GM23338 (cell line): ENCODE data around the gene DSEL. TPM values are rescaled to one million over a fixed set of nuclear protein-coding genes. Genes with fewer than 3 reads are reported as not detected.

Experiments
- ATAC-seq: fragments of 200-7000 bp; cut with Tn5 transposase; 3 replicates; pipeline ENCODE4 v1.9.1; 2020
- DNase-seq: peaks from one replicate; pipeline ENCODE4 v3.0.0-alpha.2; 2015; ENCODE audit warnings: low spot score
- H2AFZ ChIP-seq: fragments of 200-600 bp; sonication (generic); 2 replicates; pipeline ENCODE4 v1.8.0; 2016; ENCODE audit warnings: antibody characterized with exemption, mild to moderate bottlenecking, moderate library complexity
- H3F3A ChIP-seq: fragments of 200-600 bp; sonication (generic); replicated peaks from 2 replicates; pipeline ENCODE4 v1.8.0; 2017; ENCODE audit warnings: antibody characterized with exemption, mixed run types, low read depth
- H3K27ac ChIP-seq: fragments of 200-600 bp; sonication (generic); 2 replicates; pipeline ENCODE4 v1.6.1; 2016; ENCODE audit warnings: low read depth
- H3K27me3 ChIP-seq: fragments of 200-600 bp; sonication (generic); 2 replicates; pipeline ENCODE4 v1.8.0; 2016; ENCODE audit warnings: mild to moderate bottlenecking, mixed run types, moderate library complexity; ENCODE audit not compliant: insufficient read depth
- H3K36me3 ChIP-seq: fragments of 200-600 bp; sonication (generic); 2 replicates; pipeline ENCODE4 v1.8.0; 2016; ENCODE audit warnings: mild to moderate bottlenecking; ENCODE audit not compliant: insufficient read depth
- H3K4me1 ChIP-seq: fragments of 200-600 bp; sonication (generic); 2 replicates; pipeline ENCODE4 v1.8.0; 2016; ENCODE audit warnings: mild to moderate bottlenecking, moderate library complexity; ENCODE audit not compliant: insufficient read depth
- H3K4me2 ChIP-seq: fragments of 200-600 bp; sonication (generic); 2 replicates; pipeline ENCODE4 v1.7.1; 2017; ENCODE audit warnings: mixed run types
- H3K4me3 ChIP-seq: fragments of 200-600 bp; sonication (generic); 2 replicates; pipeline ENCODE4 v1.6.1; 2016; ENCODE audit warnings: mixed run types
- H3K79me2 ChIP-seq: fragments of 200-600 bp; sonication (generic); replicated peaks from 2 replicates; pipeline ENCODE4 v1.8.0; 2017; ENCODE audit warnings: mild to moderate bottlenecking; ENCODE audit not compliant: insufficient read depth
- H3K9me2 ChIP-seq: fragments of 200-600 bp; sonication (generic); 2 replicates; pipeline ENCODE4 v1.8.0; 2017; ENCODE audit not compliant: insufficient read depth
- H4K20me1 ChIP-seq: fragments of 200-600 bp; sonication (generic); replicated peaks from 2 replicates; pipeline ENCODE4 v1.8.0; 2017; ENCODE audit warnings: mild to moderate bottlenecking; ENCODE audit not compliant: insufficient read depth
- H3K27ac Mint-ChIP-seq: 2 replicates; pipeline ENCODE4 v1.8.0; 2020; ENCODE audit warnings: inconsistent platforms, mild to moderate bottlenecking, moderate library complexity, mixed read lengths
- H3K27me3 Mint-ChIP-seq: 3 replicates; pipeline ENCODE4 v1.8.0; 2022; ENCODE audit warnings: low read depth, mild to moderate bottlenecking, moderate library complexity, mixed read lengths, inconsistent platforms; ENCODE audit not compliant: insufficient read depth, poor library complexity
- H3K36me3 Mint-ChIP-seq: 3 replicates; pipeline ENCODE4 v1.8.0; 2021; ENCODE audit warnings: low read depth, mild to moderate bottlenecking, inconsistent platforms, moderate library complexity, mixed read lengths
- H3K4me1 Mint-ChIP-seq: 3 replicates; pipeline ENCODE4 v1.8.0; 2020; ENCODE audit warnings: mild to moderate bottlenecking, inconsistent platforms, mixed read lengths
- H3K4me3 Mint-ChIP-seq: 3 replicates; pipeline ENCODE4 v1.8.0; 2021; ENCODE audit warnings: moderate library complexity, mild to moderate bottlenecking, inconsistent platforms, mixed read lengths
- H3K9me3 Mint-ChIP-seq: 3 replicates; pipeline ENCODE4 v1.8.0; 2020; ENCODE audit warnings: moderate library complexity, mild to moderate bottlenecking, inconsistent platforms, mixed read lengths
- CREB1 ChIP-seq: fragments of 250-450 bp; sonication (Bioruptor Pico); IDR thresholded peaks from 2 replicates; pipeline ENCODE4 v1.5.0; 2020; ENCODE audit warnings: low read depth, mild to moderate bottlenecking, moderate library complexity
- ETS1 ChIP-seq: IDR thresholded peaks from 2 replicates; pipeline ENCODE4 v1.6.1; 2016; ENCODE audit warnings: antibody characterized with exemption
- EZH2 ChIP-seq: fragments of 200-600 bp; sonication (generic); IDR thresholded peaks from one replicate; pipeline ENCODE4 v1.8.0; 2017; ENCODE audit warnings: antibody characterized with exemption, mild to moderate bottlenecking, low read depth; ENCODE audit not compliant: unreplicated experiment
- EZH2phosphoT487 ChIP-seq: fragments of 200-600 bp; sonication (generic); IDR thresholded peaks from one replicate; pipeline ENCODE4 v1.8.1; 2018; ENCODE audit warnings: antibody characterized with exemption; ENCODE audit not compliant: unreplicated experiment
- JUNB ChIP-seq: IDR thresholded peaks from one replicate; pipeline ENCODE4 v1.6.1; 2016; ENCODE audit warnings: antibody characterized with exemption; ENCODE audit not compliant: unreplicated experiment
- NANOG ChIP-seq: IDR thresholded peaks from 2 replicates; pipeline ENCODE4 v1.6.1; 2016; ENCODE audit warnings: antibody characterized with exemption, borderline replicate concordance
- REST ChIP-seq: IDR thresholded peaks from one replicate; pipeline ENCODE4 v1.6.1; 2018; ENCODE audit warnings: antibody characterized with exemption; ENCODE audit not compliant: unreplicated experiment
- polyA plus RNA-seq: library from polyadenylated mRNA; unstranded; fragments of >200 nt; fragmentation: Nextera tagmentation; extraction: Ambion mirVana; gene quantifications from 2 replicates; pipeline ENCODE4 v1.2.1, GENCODE V29; 2016
- total RNA-seq: library from RNA; depleted of rRNA; stranded (reverse); fragments of >200 nt; shearing (Covaris generic); gene quantifications from 2 replicates; pipeline ENCODE4 v1.2.3, GENCODE V29; 2014
- TF ChIP-seq, protein P1 (sequence below): fragments of 250-450 bp; sonication (Bioruptor Pico); IDR thresholded peaks from 2 replicates; pipeline ENCODE4 v1.5.0; 2020; ENCODE audit warnings: mild to moderate bottlenecking, moderate library complexity

Gene DSEL
- total and polyA plus RNA-seq, 2 experiments from 2014 or later, result 5.7 to 24.1 TPM

DNA sequence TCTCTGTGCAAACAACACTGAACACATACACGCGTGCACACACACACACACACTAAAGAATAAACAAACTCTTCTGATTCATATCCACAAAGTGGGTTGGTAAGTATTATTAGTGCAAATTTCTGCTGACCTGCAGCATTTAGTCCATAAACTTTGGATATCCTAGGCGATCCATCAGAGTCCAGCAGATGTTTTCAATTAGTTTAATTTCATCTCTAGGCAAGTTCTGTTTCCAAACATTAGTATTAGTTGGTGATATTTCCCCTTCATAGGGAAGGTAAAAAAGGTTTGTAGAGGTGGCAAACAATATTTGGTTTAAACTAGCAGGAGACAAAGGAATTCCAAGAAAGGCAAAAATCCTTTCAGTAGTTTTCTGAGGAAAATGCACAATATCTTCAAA is 5.7 kb downstream of the DSEL start (continued):
- TF ChIP-seq REST, result no peak
- TF ChIP-seq ETS1, result no peak

DNA sequence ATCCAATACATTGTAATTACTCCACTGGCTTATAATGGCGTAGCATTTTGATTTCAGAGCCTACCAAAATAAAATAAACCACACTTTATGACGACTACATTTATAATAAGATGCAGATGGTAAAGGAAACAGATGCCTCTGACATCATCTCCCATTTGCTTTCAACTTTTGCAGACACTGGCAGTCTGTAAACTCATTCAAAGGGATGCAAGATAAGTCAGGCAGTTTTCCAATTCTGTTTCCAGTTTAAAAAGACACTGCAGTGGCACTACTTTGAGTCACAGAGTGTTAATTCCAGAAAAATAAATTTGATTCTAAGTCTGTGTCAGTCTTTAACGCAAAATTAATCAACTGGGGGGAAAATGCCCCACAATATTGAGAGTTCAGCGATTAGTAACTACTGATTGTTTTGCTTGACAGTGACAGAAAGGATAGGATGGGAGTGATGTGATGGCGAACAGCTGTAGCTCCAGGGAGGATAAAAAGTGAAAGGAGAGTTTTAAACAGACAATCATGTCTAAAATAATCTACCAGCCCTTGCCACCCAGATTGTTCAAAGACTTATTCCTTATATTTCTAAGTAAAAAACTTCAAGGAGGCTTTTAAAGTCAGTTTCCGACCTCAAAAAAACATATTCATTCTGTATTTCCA is 6.7 kb downstream of the DSEL start:
- no peak overlapping the region for H3K27ac ChIP-seq
- H3K4me2 ChIP-seq, result no peak overlapping the region
- peaks cover 32% of the 10 kb centered on the region for H3K4me1 ChIP-seq
- Mint-ChIP-seq H3K36me3 (peaks cover 72% of the 10 kb centered on the region), H3K4me1 (peaks cover 31% of the 10 kb centered on the region), H3K9me3 (no peaks in the 10 kb centered on the region), H3K4me3 (no peak overlapping the region), H3K27ac (no peak overlapping the region), H3K27me3 (peaks cover 5% of the 10 kb centered on the region)
- peaks cover 4% of the 10 kb centered on the region; the same call in 1 of the 2 replicates for H4K20me1 ChIP-seq
- no peaks in the 10 kb centered on the region for H3K36me3 ChIP-seq
- H3K9me2 ChIP-seq, result no peaks in the 10 kb centered on the region
- no peak overlapping the region for H2AFZ ChIP-seq
- peaks cover 57% of the 10 kb centered on the region for H3K79me2 ChIP-seq
- DNase-seq (no peak), ATAC-seq (no peak)
- no peaks in the 10 kb centered on the region for H3F3A ChIP-seq
- H3K4me3 ChIP-seq, result no peak overlapping the region
- H3K27me3 ChIP-seq, result no peaks in the 10 kb centered on the region
- TF ChIP-seq JUNB, result no peak
- TF ChIP-seq, protein P1, sequence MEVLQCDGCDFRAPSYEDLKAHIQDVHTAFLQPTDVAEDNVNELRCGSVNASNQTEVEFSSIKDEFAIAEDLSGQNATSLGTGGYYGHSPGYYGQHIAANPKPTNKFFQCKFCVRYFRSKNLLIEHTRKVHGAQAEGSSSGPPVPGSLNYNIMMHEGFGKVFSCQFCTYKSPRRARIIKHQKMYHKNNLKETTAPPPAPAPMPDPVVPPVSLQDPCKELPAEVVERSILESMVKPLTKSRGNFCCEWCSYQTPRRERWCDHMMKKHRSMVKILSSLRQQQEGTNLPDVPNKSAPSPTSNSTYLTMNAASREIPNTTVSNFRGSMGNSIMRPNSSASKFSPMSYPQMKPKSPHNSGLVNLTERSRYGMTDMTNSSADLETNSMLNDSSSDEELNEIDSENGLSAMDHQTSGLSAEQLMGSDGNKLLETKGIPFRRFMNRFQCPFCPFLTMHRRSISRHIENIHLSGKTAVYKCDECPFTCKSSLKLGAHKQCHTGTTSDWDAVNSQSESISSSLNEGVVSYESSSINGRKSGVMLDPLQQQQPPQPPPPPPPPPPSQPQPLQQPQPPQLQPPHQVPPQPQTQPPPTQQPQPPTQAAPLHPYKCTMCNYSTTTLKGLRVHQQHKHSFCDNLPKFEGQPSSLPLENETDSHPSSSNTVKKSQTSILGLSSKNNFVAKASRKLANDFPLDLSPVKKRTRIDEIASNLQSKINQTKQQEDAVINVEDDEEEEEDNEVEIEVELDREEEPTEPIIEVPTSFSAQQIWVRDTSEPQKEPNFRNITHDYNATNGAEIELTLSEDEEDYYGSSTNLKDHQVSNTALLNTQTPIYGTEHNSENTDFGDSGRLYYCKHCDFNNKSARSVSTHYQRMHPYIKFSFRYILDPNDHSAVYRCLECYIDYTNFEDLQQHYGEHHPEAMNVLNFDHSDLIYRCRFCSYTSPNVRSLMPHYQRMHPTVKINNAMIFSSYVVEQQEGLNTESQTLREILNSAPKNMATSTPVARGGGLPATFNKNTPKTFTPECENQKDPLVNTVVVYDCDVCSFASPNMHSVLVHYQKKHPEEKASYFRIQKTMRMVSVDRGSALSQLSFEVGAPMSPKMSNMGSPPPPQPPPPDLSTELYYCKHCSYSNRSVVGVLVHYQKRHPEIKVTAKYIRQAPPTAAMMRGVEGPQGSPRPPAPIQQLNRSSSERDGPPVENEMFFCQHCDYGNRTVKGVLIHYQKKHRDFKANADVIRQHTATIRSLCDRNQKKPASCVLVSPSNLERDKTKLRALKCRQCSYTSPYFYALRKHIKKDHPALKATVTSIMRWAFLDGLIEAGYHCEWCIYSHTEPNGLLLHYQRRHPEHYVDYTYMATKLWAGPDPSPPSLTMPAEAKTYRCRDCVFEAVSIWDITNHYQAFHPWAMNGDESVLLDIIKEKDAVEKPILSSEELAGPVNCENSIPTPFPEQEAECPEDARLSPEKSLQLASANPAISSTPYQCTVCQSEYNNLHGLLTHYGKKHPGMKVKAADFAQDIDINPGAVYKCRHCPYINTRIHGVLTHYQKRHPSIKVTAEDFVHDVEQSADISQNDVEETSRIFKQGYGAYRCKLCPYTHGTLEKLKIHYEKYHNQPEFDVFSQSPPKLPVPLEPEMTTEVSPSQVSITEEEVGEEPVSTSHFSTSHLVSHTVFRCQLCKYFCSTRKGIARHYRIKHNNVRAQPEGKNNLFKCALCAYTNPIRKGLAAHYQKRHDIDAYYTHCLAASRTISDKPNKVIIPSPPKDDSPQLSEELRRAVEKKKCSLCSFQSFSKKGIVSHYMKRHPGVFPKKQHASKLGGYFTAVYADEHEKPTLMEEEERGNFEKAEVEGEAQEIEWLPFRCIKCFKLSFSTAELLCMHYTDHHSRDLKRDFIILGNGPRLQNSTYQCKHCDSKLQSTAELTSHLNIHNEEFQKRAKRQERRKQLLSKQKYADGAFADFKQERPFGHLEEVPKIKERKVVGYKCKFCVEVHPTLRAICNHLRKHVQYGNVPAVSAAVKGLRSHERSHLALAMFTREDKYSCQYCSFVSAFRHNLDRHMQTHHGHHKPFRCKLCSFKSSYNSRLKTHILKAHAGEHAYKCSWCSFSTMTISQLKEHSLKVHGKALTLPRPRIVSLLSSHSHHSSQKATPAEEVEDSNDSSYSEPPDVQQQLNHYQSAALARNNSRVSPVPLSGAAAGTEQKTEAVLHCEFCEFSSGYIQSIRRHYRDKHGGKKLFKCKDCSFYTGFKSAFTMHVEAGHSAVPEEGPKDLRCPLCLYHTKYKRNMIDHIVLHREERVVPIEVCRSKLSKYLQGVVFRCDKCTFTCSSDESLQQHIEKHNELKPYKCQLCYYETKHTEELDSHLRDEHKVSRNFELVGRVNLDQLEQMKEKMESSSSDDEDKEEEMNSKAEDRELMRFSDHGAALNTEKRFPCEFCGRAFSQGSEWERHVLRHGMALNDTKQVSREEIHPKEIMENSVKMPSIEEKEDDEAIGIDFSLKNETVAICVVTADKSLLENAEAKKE (CRISPR knock-in tag), result no peak
- TF ChIP-seq REST, result no peak
- TF ChIP-seq ETS1, result no peak
- no peak for TF ChIP-seq CREB1 (CRISPR knock-in tag)
- TF ChIP-seq EZH2, result no peak
- no peak for TF ChIP-seq NANOG
- no peak for TF ChIP-seq EZH2phosphoT487
